Sigmoid colon (tissue), 4 donors: ENCODE results near the gene ELOA.
"Not testable (repeated sequence)": the region's sequence is repeated elsewhere in the genome, so short reads cannot be mapped to it uniquely, and the experiment has no call there.

Experiments
- CTCF ChIP-seq, 4 experiments: fragments of 450-650 bp in 3 of 4; fragments of 200-600 bp in 1 of 4; IDR thresholded peaks; one replicate each; pipeline ENCODE4 v1.5.1; 2016 to 2019; ENCODE audit warnings: antibody characterized with exemption in 4 of 4, mild to moderate bottlenecking in 3 of 4, moderate library complexity in 2 of 4
- EP300 ChIP-seq, 4 donors: sonication (generic); formaldehyde crosslinking; IDR thresholded peaks; one replicate each; pipeline ENCODE4 v1.6.1; 2017; ENCODE audit warnings: antibody characterized with exemption in 4 of 4
- POLR2A ChIP-seq, 2 donors: fragments of 450-650 bp; IDR thresholded peaks; one replicate each; pipeline ENCODE4 v1.6.1; 2016; ENCODE audit warnings: antibody characterized with exemption in 2 of 2, mild to moderate bottlenecking in 2 of 2, moderate library complexity in 2 of 2

GRCh38 chr1:23783141-23783540 is 39.9 kb downstream of the ELOA start:
- TF ChIP-seq CTCF, POLR2A, EP300 (IDR thresholded peaks at IDR 0.05): not testable (repeated sequence)
